HG03460 (cell line): ENCODE data around the gene WDR47.
"Not testable (repeated sequence)": the region's sequence is repeated elsewhere in the genome, so short reads cannot be mapped to it uniquely, and the experiment has no call there.

Experiments
- ATAC-seq: cut with Tn5 transposase; IDR thresholded peaks from one replicate; pipeline ENCODE4 v1.9.1; 2021; ENCODE audit not compliant: unreplicated experiment

The WDR47 gene

DNA sequence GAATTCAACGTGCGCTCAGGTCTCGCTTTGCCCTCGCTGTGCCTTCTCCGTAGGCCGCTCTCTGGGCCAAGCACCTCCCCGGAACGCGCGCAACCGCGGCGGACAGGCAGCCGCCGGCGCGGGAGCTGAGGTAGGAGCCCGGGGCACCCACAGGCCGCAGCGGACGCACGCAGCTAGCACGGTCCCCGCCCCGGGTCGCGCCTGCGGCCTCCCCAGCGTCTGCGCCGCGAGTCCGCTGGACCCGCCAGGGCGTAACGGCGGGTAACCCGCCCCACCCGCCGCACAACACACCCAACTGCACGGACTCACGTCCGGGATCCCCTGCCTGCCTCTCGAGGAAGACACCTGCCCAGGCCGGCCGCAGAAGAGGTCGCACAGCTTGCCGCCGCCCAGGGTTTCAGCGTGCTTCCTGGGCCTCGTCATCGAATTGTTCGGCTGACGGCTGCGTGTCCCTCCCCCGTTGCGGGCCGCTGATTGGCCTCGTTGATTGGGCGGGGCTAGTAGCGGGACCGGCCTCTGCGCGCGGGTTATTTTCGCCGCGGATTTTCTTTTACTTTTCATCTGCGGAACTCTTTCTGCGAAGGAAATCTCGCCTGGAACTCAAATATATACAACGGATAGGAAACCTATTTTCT is 78.7 kb downstream of the WDR47 start, which contains the start of gene CLCC1:
TSS of gene CLCC1 (minus strand) at position 433 of the 635 bp plus-strand sequence. CDS start 13,047 bp downstream, outside the sequence.
- ATAC-seq, result peak; percentile 94

- ATAC-seq, result no peak
These were observed 79.2 kb downstream of the WDR47 start for GRCh38 chr1:108962681-108963051.

- no peak for ATAC-seq
These were observed 80.0 kb downstream of the WDR47 start for GRCh38 chr1:108961752-108962486.

GRCh38 chr1:108961198-108961597 is 80.7 kb downstream of the WDR47 start:
- no peak for ATAC-seq

GRCh38 chr1:108960719-108961118 is 81.2 kb downstream of the WDR47 start:
- ATAC-seq, result no peak

GRCh38 chr1:108957888-108958287 is 84.0 kb downstream of the WDR47 start:
- no peak for ATAC-seq

GRCh38 chr1:108955881-108956280 is 86.0 kb downstream of the WDR47 start:
- no peak for ATAC-seq

- ATAC-seq, result no peak
These were observed 86.8 kb downstream of the WDR47 start for GRCh38 chr1:108955111-108955510.

DNA sequence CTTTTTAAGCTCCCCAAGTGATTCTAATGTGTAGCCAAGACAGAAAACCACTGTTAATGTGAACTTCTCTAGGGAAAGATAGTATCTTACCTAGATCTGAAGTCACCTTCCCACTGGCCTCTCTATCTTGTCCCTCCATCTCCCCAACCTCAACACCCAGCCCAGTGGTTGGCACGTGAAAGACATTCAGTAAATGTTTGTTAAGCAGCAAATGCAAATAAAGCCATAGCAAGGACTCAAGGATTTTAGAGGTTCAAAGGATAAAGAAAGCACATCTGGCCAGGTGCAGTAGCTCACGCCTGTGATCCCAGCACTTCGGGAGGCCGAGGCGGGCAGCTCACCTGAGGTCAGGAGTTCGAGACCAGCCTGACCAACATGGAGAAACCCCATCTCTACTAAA is 88.5 kb downstream of the WDR47 start:
- ATAC-seq, result no peak

DNA sequence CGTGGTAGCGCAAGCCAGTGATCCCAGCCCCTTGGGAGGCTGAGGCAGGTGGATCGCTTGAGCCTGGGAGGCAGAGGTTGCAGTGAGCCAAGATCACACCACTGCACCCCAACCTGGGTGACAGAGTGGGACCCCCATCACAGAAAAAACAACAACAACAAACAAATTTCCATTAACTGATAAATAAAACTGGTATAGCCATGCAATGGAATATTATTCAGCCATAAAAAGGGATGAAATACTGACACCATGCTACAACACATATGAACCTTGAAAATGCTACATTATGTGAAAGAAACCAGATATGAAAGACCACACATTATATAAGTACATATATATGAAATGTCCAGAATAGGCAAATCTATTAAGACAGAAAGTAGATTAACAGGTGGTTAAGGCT is 90.7 kb downstream of the WDR47 start:
- no peak for ATAC-seq

- ATAC-seq, result no peak
These were observed 92.9 kb downstream of the WDR47 start for GRCh38 chr1:108949044-108949443.

DNA sequence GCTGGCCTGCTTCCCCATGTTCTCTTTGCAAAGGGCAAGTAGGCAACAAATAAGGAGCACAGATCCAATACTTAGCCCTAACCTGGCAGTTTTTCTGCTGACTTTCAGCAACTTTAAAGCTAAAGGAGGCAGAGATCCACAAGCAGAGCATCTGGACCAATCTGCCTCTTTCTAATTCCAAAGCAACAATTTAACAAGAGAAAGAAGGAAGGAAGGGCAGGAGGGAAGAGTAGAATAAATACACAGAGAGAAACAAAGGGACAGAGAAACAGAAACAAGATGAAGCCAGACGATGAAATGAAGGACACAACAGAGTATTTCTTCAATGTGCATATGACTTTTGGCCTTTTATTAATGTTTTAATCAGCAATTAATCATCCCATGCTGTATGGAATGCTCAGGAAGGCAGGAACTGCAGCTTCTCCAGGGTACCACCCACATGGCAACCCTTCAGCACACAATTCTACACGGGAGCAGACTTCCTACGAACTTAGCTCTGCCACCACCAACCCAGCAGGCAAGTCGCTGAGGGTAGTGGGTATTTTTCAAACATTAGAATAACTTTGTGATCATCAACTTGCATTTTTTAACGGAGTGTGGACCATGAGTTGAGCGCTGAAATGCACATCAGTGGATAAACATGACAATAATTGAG is 93.9 kb downstream of the WDR47 start:
- ATAC-seq, result no peak

DNA sequence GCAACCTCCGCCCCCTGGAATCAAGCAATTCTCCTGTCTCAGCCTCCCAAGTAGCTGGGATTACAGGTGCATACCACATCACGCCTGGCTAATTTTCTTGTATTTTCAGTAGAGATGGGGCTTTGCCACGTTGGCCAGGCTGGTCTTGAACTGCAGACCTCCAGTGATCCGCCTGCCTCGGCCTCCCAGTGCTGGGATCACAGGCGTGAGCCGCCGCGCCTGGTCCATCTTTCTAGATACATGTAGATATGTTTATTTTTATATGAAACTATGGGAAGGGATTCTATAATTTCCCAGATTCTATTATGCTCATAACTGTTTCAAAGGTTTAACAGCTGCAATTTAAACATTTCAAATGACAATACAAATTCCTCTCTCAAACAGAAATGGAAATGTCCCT is 105.7 kb downstream of the WDR47 start:
- no peak for ATAC-seq

DNA sequence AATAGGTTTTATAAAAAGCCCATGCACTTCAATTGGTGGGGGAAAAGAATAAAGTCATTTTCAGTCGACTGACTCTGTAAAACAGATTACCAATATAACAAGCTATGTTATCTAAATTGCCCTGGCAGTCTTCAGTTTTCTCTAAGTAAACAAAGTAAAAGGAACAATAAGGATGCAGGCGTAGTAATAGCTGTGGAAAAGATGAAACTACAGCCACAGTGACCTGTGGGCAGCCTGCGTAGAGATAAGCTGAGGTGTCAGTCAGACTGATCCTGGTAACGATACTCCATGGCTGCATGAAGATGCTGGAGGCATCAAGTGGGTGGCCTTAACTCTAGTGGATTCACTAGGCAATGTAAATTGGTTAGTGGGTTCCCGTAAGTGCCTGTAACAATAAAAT is 108.0 kb downstream of the WDR47 start:
- no peak for ATAC-seq

DNA sequence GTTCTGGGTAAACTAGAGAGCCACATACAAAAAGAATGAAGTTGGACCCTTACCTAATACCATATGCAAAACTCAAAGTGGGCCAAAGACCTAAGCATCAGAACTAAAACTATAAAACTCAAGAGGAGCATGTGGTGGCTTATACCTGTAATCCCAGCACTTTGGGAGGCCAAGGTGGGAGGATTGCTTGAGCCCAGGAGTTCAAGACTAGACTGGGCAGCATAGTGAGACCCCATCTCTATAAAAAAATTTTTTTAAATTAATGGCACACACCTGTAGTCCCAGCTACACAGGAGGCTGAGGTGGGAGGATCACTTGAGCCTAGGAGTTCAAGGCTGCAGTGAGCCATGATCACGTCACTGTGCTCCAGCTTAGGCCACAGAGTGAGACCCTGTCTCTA is 114.3 kb downstream of the WDR47 start:
- not testable (repeated sequence) for ATAC-seq

DNA sequence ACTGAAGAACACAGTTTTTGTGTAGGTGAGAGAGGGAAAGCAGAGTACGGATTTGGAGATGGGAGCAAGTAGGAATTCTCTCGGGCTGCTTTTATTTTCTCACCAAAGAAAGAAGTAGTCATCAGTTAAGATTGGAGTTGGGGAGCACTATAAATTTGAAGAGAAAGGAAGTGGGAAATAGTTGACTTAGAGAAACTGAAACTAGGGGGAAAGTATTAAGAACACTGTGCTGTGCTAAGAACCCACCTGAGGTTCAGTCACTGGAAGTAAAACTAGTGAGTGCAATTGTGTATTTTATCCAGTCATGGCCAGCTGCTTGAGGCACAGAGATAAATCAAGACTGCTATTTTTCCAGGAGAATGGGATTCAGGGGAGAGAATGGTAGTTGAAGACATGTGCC is 116.0 kb downstream of the WDR47 start:
- ATAC-seq, result no peak
